ENCODE measurements around the gene NUP214.

Gene NUP214

DNA sequence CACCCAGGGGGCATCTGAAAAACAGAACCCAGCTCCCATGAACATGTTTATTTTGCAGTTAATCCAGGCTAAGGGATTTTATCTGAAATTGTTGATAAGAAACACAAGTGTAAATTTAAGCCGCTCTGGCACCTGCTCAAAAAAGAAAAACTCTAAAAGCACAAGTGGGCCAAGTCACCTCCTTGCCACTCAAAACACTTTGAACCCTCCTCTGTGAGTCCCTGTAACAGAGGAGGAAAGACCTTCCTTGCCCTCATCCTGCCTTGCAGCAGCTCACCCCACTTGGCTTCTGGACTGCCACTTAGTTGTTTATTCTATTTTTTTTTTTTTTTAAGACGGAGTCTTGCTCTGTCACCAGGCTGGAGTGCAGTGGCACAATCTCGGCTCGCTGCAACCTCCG lies 111.4 kb downstream of the NUP214 start:
- TF ChIP-seq POLR2AphosphoS5 (IDR thresholded peaks at IDR 0.05; ENCODE audit: low read depth) (no peak), GABPA (IDR thresholded peaks at IDR 0.05; ENCODE audit: low read depth) (no peak)
- DNase-seq (ENCODE audit: low read depth in 1 of 2, low spot score in 1 of 2): no peak
- Histone ChIP-seq H3K27ac (replicated peaks) (no peak overlapping the region), H3K4me3 (replicated peaks; ENCODE audit: insufficient read depth, low read length) (no peak overlapping the region), H3K27me3 (ENCODE audit: insufficient read depth, poor library complexity, severe bottlenecking) (no peaks in the 10 kb centered on the region)

DNA sequence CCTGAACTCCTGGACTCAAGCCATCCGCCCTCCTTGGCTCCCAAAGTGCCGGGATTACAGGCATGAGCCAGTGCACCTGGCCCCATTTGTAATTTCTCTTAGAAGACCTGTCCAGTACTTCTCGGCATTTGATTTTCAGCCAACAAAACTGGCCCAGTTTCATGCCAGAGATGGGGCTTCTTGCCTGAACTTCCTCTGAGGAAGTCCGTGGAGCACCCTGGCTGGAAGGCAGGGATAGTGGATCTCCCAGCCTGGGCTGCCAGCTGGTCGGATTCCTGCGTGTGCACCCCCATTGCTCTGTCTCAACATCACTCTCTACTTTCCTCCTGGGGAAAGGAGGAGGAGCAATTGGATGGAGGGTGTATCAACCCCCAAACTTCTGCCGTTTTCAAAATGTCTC lies 111.9 kb downstream of the NUP214 start:
- TF ChIP-seq, protein P1, sequence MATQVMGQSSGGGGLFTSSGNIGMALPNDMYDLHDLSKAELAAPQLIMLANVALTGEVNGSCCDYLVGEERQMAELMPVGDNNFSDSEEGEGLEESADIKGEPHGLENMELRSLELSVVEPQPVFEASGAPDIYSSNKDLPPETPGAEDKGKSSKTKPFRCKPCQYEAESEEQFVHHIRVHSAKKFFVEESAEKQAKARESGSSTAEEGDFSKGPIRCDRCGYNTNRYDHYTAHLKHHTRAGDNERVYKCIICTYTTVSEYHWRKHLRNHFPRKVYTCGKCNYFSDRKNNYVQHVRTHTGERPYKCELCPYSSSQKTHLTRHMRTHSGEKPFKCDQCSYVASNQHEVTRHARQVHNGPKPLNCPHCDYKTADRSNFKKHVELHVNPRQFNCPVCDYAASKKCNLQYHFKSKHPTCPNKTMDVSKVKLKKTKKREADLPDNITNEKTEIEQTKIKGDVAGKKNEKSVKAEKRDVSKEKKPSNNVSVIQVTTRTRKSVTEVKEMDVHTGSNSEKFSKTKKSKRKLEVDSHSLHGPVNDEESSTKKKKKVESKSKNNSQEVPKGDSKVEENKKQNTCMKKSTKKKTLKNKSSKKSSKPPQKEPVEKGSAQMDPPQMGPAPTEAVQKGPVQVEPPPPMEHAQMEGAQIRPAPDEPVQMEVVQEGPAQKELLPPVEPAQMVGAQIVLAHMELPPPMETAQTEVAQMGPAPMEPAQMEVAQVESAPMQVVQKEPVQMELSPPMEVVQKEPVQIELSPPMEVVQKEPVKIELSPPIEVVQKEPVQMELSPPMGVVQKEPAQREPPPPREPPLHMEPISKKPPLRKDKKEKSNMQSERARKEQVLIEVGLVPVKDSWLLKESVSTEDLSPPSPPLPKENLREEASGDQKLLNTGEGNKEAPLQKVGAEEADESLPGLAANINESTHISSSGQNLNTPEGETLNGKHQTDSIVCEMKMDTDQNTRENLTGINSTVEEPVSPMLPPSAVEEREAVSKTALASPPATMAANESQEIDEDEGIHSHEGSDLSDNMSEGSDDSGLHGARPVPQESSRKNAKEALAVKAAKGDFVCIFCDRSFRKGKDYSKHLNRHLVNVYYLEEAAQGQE (IDR thresholded peaks at IDR 0.05; ENCODE audit: insufficient replicate concordance, low read depth): no peak
- Histone ChIP-seq H3K27ac (replicated peaks) (peak overlapping the region; percentile 76), H3K4me3 (replicated peaks; ENCODE audit: insufficient read depth, low read length) (no peak overlapping the region), H3K27me3 (ENCODE audit: insufficient read depth, poor library complexity, severe bottlenecking) (no peaks in the 10 kb centered on the region)
- no peak for DNase-seq (ENCODE audit: low read depth in 1 of 2, low spot score in 1 of 2)

DNA sequence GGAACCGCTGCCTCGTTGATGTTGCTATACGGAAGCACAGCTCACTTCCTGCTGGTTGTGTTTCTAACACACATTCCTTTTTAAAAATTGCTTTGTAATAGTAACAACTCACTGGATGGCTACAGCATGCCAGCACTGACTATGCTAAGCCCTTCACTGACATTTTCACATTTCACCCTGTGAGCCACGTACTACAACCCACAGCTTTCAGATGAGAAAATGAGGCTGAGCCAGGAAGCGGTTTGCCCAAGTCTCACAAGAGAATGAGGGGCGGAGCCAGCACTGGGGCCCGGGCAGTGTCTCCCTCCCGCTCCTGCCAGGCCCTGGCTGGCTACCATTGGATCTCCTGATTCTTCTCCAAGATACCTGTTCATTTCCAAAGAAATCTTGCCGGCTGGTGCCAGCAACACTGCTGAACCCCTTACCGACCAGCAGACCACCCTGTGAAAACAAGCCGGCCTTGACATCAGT lies 112.6 kb downstream of the NUP214 start:
- TF ChIP-seq, protein P1 (IDR thresholded peaks at IDR 0.05; ENCODE audit: insufficient replicate concordance, low read depth): peak; percentile 29
- no peak for TF ChIP-seq CTCF (IDR thresholded peaks at IDR 0.05; ENCODE audit: insufficient read depth, low read length)
- TF ChIP-seq GABPA (IDR thresholded peaks at IDR 0.05; ENCODE audit: low read depth): 0 out of 2 replicates have a peak, but pooled peaks have one; percentile 1
- peak; percentile 53; the same call in 1 of the 2 replicates for TF ChIP-seq POLR2AphosphoS5 (IDR thresholded peaks at IDR 0.05; ENCODE audit: low read depth)
- no peak for TF ChIP-seq SPI1 (IDR thresholded peaks at IDR 0.05; ENCODE audit: borderline replicate concordance, low read depth)
- H3K4me3 ChIP-seq (replicated peaks; ENCODE audit: insufficient read depth, low read length): no peak overlapping the region
- DNase-seq (ENCODE audit: low read depth in 1 of 2, low spot score in 1 of 2): peak in 1 of 2 experiments; percentile 88
- peak overlapping the region; percentile 76 for H3K27ac ChIP-seq (replicated peaks)
- H3K27me3 ChIP-seq (ENCODE audit: insufficient read depth, poor library complexity, severe bottlenecking): no peaks in the 10 kb centered on the region

- peak overlapping the region; percentile 76 for H3K27ac ChIP-seq (replicated peaks)
- TF ChIP-seq CTCF (IDR thresholded peaks at IDR 0.05; ENCODE audit: insufficient read depth, low read length) (no peak), GABPA (IDR thresholded peaks at IDR 0.05; ENCODE audit: low read depth) (no peak), POLR2AphosphoS5 (IDR thresholded peaks at IDR 0.05; ENCODE audit: low read depth) (no peak; the same call in 1 of the 2 replicates), SPI1 (IDR thresholded peaks at IDR 0.05; ENCODE audit: borderline replicate concordance, low read depth) (no peak)
- TF ChIP-seq, protein P1 (IDR thresholded peaks at IDR 0.05; ENCODE audit: insufficient replicate concordance, low read depth): no peak
- H3K27me3 ChIP-seq (ENCODE audit: insufficient read depth, poor library complexity, severe bottlenecking): no peaks in the 10 kb centered on the region
- DNase-seq (ENCODE audit: low read depth in 1 of 2, low spot score in 1 of 2): no peak
- no peak overlapping the region for H3K4me3 ChIP-seq (replicated peaks; ENCODE audit: insufficient read depth, low read length)
Measured at GRCh38 chr9:131238402-131239021, 113.1 kb downstream of the NUP214 start.
